Kidney (tissue), 14 donors: ENCODE data around the gene VTI1B. TPM values are rescaled to one million over a fixed set of nuclear protein-coding genes. Genes with fewer than 3 reads are reported as not detected.

Source experiments
- DNase-seq, 5 donors: peaks; one replicate each; pipeline ENCODE4 v3.0.0-alpha.2; 2013 to 2020
- FAIRE-seq: peaks from 2 replicates; lab custom pipeline; 2012; peaks lifted over from hg19 to GRCh38; lab: Jason Lieb, UNC
- H3K27ac ChIP-seq, 2 donors: one replicate each; pipeline ENCODE4 v1.7.0; 2013; ENCODE audit warnings: low read depth in 2 of 2, low read length in 2 of 2, inconsistent platforms in 1 of 2
- H3K27me3 ChIP-seq: one replicate; pipeline ENCODE4 v1.7.1; 2013; ENCODE audit warnings: low read length, inconsistent platforms; ENCODE audit not compliant: control insufficient read depth, insufficient read depth
- H3K36me3 ChIP-seq, 3 donors: one replicate each; pipeline versions ENCODE4 v1.7.0 to v1.7.1; 2013; ENCODE audit warnings: low read length in 3 of 3, control low read depth in 1 of 3, inconsistent platforms in 1 of 3; ENCODE audit not compliant: insufficient read depth in 3 of 3, control insufficient read depth in 2 of 3
- H3K4me1 ChIP-seq, 3 donors: one replicate each; pipeline versions ENCODE4 v1.7.0 to v1.7.1; 2013; ENCODE audit warnings: low read length in 3 of 3, inconsistent platforms in 1 of 3, low read depth in 1 of 3; ENCODE audit not compliant: control insufficient read depth in 2 of 3, insufficient read depth in 2 of 3
- H3K4me3 ChIP-seq, 3 donors: one replicate each; pipeline versions ENCODE4 v1.7.0 to v1.8.1; 2013; ENCODE audit warnings: low read length in 3 of 3, control low read depth in 1 of 3, inconsistent platforms in 1 of 3
- H3K9ac ChIP-seq, 3 donors: one replicate each; pipeline versions ENCODE4 v1.7.0 to v1.7.1; 2013; ENCODE audit warnings: low read length in 3 of 3, control low read depth in 1 of 3, inconsistent platforms in 1 of 3
- H3K9me3 ChIP-seq, 3 donors: one replicate each; pipeline versions ENCODE4 v1.7.0 to v1.7.1; 2013; ENCODE audit warnings: low read length in 3 of 3, control low read depth in 1 of 3, inconsistent platforms in 1 of 3; ENCODE audit not compliant: control insufficient read depth in 2 of 3, insufficient read depth in 1 of 3
- CTCF ChIP-seq: IDR thresholded peaks from 3 replicates; pipeline ENCODE4 v1.5.1; 2012; ENCODE audit warnings: mild to moderate bottlenecking, moderate library complexity, borderline replicate concordance; ENCODE audit not compliant: insufficient read depth; ENCODE audit errors: extremely low read depth
- intact Hi-C: fragments of 100-400 bp; cut with DNase I; formaldehyde crosslinking; loops from one replicate; pipeline ENCODE4 v1.11.1; 2022
- polyA plus RNA-seq: library from polyadenylated mRNA; stranded (reverse); fragments of 350-450 nt; fragmentation: Illumina TruSeq; extraction: RNeasy Lipid Tissue Mini Kit (QIAGEN cat#74804); gene quantifications from one replicate; pipeline ENCODE4 v1.2.3, GENCODE V29; 2014; ENCODE audit warnings: low read depth, low replicate concordance; ENCODE audit not compliant: insufficient read depth
- total RNA-seq: library from RNA; stranded (reverse); fragmentation: NEBNext Ultra II Directional; extraction: Animal tissue kit (Norgen Biotek cat#: 25700); gene quantifications from one replicate; pipeline ENCODE4 v1.2.1, GENCODE V29; 2021
- donor health status: control.
- donor health status: control.
- donor health status: control.
- donor health status: control.
- donor health status: control.
- donor health status: DM: yes; HTN: yes; CAD: no.
- donor health status: Normal renal cell carcinoma (clear cell type).

Gene VTI1B
- total and polyA plus RNA-seq, 2 donors from 2014 or later, result 110 to 211 TPM

GRCh38 chr14:67650694-67651093 is 23.7 kb downstream of the VTI1B start:
- no peak for FAIRE-seq
- intact Hi-C loops, result no loop called here
- H3K9ac ChIP-seq, result no peak overlapping the region

GRCh38 chr14:67650151-67650550 is 24.3 kb downstream of the VTI1B start:
- no peak for TF ChIP-seq CTCF
- Histone ChIP-seq H3K9ac (no peak overlapping the region), H3K27me3 (no peaks in the 10 kb centered on the region), H3K4me3 (no peak overlapping the region), H3K27ac (no peak overlapping the region), H3K4me1 (peaks cover 0 to 20% (median 16%) of the 10 kb centered on the region in 3 donors), H3K36me3 (peaks cover 9 to 58% (median 38%) of the 10 kb centered on the region in 3 donors), H3K9me3 (no peaks in the 10 kb centered on the region)
- no peak for DNase-seq
- intact Hi-C loops, result no loop called here
- no peak for FAIRE-seq

More at GRCh38 chr14:67650694-67651093, 23.7 kb downstream of the VTI1B start:
- TF ChIP-seq CTCF, result no peak
- Histone ChIP-seq H3K4me1 (peaks cover 0 to 15% (median 13%) of the 10 kb centered on the region in 3 donors), H3K27ac (no peak overlapping the region), H3K9me3 (no peaks in the 10 kb centered on the region), H3K27me3 (no peaks in the 10 kb centered on the region), H3K4me3 (no peak overlapping the region), H3K36me3 (peaks cover 9 to 64% (median 38%) of the 10 kb centered on the region in 3 donors)
- no peak for DNase-seq

GRCh38 chr14:67646131-67646530 is 28.3 kb downstream of the VTI1B start:
- Histone ChIP-seq H3K9ac (peak overlapping the region in 1 of 3 donors; percentile 7), H3K4me1 (peaks cover 0 to 20% (median 18%) of the 10 kb centered on the region in 3 donors), H3K27ac (peak overlapping the region; percentile 77 to 80), H3K27me3 (no peaks in the 10 kb centered on the region), H3K9me3 (no peaks in the 10 kb centered on the region), H3K36me3 (peaks cover 8 to 27% (median 21%) of the 10 kb centered on the region in 3 donors), H3K4me3 (peak overlapping the region in 2 of 3 donors; percentile 32 to 42)
- DNase-seq (peak in 3 of 5 donors; percentile 22 to 58 (median 51)), FAIRE-seq (peak; percentile 73)
- intact Hi-C loops, result no loop called here
- TF ChIP-seq CTCF, result no peak

- intact Hi-C loops, result no loop called here
- H3K27me3 ChIP-seq, result no peaks in the 10 kb centered on the region
- FAIRE-seq (no peak), DNase-seq (no peak)
- H3K27ac ChIP-seq, result peak overlapping the region; percentile 77 to 80
- TF ChIP-seq CTCF, result no peak
- H3K36me3 ChIP-seq, result peaks cover 3 to 21% (median 15%) of the 10 kb centered on the region in 3 donors
- H3K9me3 ChIP-seq, result no peaks in the 10 kb centered on the region
- peak overlapping the region in 1 of 3 donors; percentile 7 for H3K9ac ChIP-seq
- H3K4me3 ChIP-seq, result no peak overlapping the region
- peaks cover 0 to 20% (median 18%) of the 10 kb centered on the region in 3 donors for H3K4me1 ChIP-seq
Measured at GRCh38 chr14:67645414-67645813, 29.0 kb downstream of the VTI1B start.
